SW 1271 (cell line): ENCODE data around the gene DDX54.

Experiments
- DNase-seq, 2 experiments: peaks; one replicate each; lab custom pipeline; 2025; lab: John Stamatoyannopoulos, UW

The DDX54 gene

GRCh38 chr12:113190761-113191160 lies 5.5 kb upstream of the DDX54 start:
- DNase-seq = peak in 1 of 2 experiments; percentile 53

DNA sequence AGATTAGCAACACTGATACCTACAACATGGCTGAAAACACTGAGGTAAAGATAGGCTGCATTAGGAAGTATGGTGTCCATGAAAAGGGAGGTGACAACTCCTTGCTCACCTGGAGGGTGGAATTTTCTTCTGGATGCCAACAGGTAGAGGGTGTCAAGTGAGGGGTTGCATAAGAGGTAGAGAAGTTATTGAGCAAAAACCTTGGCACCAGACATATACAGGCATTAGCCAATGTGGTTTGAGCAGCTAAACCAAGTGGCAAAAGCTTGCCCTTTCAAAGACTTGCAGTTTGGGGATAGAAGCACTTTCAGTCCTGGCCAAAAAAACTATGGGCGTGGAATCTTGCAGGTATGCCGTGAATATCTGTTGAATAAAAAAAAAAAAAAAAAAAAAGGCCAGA lies 4.1 kb upstream of the DDX54 start:
- DNase-seq = no peak

DNA sequence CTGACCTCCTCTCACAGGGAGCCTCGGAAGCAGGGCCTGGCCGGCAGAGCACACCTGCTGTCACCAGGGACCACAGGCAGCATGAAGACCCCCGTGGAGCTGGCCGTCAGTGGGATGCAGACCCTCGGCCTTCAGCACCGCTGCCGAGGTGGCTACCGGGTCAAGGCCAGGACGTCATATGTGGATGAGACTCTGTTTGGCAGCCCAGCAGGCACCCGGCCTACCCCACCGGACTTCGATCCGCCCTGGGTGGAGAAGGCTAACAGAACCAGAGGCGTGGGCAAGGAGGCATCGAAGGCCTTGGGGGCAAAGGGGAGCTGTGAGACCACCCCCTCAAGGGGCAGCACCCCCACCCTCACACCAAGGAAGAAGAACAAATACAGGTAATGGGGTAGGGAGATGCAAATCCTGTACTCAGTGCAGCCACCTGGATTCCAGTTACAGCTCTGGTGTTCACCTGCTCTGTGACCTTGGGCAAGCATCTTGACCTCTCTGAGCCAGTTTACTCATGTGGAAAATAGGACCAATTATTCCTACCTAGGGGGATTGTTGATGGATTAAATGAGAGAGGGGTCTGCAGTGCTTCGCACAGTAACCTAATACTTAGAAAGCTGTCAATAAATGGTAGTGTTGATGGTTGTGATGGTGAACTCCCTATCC lies 1.5 kb upstream of the DDX54 start:
- no peak for DNase-seq

DNA sequence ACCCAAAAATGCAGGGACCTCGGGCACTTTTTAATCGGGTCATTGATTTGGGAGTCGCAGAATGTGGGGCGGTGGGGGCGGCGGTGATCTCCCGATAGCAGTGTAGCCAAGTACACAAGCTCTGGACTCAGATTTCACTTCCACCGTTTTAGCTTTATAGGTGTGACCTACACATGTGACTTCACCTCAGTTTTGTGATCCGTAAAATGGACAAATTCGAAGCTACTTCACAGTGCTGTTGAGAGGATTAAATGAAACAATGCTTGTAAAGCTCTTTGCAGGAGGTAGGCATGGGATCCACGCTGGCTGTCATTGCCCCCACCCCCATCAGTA lies 721 bp upstream of the DDX54 start:
- peak in 1 of 2 experiments; percentile 37 for DNase-seq

GRCh38 chr12:113184900-113185179 lies 438 bp downstream of the DDX54 start:
- peak; percentile 81 to 91 for DNase-seq

DNA sequence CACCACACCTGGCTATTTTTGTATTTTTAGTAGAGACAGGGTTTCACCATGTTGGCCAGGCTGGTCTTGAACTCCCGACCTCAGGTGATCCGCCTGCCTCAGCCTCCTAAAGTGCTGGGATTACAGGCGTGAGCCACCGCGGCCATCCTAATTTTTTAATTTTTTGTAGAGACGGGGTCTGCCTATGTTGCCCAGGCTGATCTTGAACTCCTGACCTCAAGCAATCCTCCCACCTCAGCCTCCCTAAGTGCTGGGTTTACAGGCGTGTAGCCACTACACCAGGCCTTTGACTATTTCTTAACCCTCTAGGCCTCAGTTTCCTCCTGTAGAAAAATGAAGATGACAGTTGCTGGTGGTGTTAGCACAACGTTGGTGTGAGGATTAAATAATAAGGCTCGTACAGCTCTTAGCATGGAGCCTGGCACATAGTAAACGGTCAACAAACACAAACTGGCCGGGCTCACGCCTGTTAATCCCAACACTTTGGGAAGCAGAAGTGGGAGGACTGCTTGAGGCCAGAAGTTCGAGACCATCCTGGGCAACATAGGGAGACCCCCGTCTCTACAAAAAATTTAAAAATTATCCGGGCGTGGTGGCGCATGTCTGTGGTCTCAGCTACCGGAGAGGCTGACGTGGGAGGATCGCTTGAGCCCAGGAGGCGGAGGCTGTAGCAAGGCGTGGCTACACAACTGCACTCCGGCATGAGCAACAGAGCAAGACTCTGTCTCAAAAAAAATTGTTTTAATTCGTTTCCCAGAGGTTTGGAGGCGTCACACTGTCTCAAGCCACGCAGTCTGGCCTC lies 979 bp downstream of the DDX54 start:
- DNase-seq = peak in 1 of 2 experiments; percentile 91

GRCh38 chr12:113183030-113183589 lies 2.2 kb downstream of the DDX54 start:
- DNase-seq = no peak

- no peak for DNase-seq
These were observed 3.3 kb downstream of the DDX54 start for GRCh38 chr12:113181975-113182374.

- DNase-seq = no peak
These were observed 4.9 kb downstream of the DDX54 start for GRCh38 chr12:113180333-113180732.

DNA sequence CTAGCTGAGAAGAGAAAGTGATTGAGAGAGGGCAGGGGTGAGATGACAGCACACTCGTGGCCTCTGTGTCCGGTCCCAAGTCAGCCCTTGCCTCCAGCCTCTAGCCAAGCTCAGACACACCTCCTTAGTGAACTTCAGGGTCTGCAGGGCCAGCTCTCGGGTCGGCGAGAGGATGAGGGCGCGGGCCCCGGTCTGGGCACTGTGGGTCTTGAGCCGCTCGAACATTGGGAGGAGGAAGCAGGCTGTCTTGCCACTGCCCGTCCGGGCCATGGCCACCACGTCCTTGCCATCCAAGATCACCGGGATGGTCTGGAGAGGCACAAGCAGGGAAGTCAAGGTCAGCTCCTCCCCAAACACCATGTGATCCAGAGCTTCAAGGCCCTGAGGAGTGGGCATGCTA lies 6.3 kb downstream of the DDX54 start:
- no peak for DNase-seq

DNA sequence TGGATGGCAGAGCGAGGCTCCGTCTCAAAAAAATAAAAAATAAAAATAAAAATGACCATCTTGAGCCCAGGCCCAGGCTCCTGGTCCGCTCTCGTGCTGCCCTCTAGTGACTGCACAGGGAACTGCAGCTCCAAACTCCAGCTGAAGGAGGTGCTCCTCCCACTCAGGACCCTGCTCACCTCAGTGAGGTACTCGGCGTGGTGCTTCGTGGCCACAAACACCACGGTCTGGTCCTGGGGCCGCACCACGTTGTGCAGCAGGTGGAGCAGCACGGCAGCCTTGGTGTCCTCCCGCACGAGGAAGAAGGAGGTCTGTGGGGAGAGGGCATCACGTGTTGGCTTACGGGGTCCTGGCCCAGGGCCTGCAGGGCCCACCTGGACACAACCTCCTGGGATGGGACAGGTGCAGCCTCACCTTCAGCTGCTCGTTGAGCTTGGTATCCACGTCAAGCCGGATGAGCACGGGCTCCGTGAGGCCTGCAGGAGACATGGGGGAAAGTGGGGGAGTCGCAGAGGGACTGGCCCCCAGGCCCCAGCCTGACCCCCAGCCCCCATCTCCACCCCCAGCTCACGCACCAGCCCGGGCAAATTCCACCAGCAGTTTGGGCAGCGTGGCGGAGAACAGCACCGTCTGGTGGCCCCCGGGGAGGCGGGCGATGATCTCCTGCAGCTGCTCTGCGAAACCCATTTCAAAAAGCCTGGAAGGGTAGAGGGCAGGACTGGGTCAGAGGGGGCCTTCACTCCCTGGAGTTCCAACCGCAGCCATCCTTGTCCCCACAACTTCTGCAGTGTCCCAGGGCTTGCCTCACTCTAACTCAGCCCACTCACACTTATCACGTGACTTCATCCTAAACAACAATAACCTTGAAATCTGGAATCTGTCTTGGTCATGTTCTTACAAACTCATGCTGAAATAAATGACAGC lies 10.6 kb downstream of the DDX54 start:
- DNase-seq = peak in 1 of 2 experiments; percentile 32

- DNase-seq = no peak
These were observed 12.1 kb downstream of the DDX54 start for GRCh38 chr12:113173081-113173698.

- no peak for DNase-seq
These were observed 13.1 kb downstream of the DDX54 start for GRCh38 chr12:113172185-113172584.

GRCh38 chr12:113171543-113171942 lies 13.7 kb downstream of the DDX54 start:
- DNase-seq = no peak

GRCh38 chr12:113170926-113171325 lies 14.4 kb downstream of the DDX54 start:
- no peak for DNase-seq

GRCh38 chr12:113170457-113170856 lies 14.8 kb downstream of the DDX54 start:
- no peak for DNase-seq

DNA sequence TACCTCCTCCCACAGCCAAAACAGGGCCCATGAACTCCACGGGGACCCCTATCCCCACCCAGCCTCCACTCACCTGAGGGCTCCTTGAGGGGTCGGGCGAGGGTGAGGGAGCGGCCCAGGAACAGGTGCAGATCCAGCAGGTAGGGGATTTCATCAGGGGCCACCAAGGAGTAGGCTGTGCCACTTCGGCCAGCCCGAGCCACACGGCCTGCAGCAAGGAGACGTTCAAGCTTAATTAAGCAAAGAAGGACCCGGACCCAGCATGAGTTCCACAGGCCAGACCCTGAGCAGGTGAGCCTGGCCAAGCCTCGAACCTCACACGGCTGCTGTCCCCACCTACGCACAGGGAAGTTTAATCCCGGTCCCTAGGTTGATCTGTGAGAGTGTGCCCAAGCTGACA lies 15.6 kb downstream of the DDX54 start:
- DNase-seq = no peak

GRCh38 chr12:113167868-113168267 lies 17.4 kb downstream of the DDX54 start:
- no peak for DNase-seq

DNA sequence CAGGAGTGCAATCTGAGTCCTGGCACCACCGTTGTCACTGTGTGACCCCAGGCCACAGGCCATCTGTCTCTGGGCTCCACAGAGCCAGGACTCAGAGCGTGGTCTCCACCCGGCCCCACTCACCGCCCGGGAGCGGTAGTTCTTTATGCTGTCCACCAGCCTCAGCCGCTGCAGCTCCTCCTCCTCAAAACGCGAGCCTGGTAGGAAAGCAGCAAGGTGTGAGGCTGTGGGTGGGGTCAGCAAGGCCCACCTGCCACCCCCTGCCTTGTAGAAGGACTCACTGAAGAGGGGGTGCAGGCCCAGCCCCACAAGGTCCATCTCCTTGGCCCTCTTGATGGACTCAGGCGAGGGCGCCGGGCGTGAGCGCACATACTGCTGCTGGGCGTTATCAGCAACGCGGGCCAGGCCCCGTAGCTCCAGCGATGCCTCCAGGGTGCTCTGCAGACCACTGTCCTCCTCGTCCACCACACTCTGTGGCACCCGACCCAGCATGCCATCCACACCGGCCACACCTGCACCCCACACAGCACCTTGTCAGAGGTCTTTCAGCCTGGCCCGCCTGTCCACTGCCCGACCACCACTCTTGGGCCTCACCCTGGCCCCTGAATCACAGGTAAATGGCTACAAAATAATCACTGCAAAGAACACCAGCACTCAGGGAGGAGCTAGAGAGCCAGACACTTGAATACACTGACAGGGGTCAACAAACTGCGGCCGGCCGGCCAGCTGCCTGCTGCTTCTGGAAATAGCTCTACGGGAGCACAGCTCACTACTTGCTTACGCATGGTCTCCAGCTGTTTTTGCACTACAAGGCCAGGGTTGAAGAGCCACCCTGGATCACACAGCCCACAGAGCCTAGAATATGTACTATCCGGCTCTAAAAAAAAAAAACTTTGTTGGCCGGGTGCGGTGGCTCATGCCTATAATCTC lies 19.5 kb downstream of the DDX54 start:
- no peak for DNase-seq

DNA sequence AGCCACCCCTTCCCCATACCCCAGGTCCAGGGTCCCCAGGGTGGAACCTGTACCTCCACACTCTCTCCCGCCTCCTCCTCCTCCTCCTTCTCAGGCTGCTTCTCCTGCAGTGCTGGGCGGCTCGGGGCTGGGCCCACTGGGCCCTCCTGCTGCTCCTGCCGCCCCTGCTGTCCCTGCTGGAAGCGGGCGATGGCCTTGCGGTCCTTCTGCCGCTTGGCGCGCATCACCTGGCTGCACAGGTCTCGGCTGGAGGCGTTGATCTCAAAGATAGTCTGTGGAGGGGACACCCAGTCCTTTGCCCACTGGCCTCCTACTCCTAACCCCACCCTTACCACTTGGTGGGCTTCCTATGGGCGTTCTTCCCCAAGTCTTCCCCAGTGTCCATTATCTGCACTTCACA lies 21.3 kb downstream of the DDX54 start:
- no peak for DNase-seq

DNA sequence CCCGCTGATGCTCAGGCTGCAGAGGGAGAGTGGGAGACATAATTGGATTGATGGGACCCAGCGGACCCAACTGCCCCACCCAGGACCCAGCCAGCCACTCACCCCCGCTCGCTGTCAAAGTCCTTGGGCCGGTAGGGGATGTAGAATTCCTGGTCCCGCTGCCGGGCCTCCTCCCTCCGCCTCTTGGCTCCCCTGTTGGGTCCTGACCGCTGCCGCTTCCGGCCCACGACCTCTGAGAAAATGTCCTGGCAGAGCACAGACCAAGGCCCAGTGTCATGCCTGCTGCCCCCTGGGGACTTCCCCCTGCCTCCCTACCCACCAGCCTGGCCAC lies 22.3 kb downstream of the DDX54 start:
- no peak for DNase-seq
